ENCODE measurements around the gene TUBGCP3.

DNA sequence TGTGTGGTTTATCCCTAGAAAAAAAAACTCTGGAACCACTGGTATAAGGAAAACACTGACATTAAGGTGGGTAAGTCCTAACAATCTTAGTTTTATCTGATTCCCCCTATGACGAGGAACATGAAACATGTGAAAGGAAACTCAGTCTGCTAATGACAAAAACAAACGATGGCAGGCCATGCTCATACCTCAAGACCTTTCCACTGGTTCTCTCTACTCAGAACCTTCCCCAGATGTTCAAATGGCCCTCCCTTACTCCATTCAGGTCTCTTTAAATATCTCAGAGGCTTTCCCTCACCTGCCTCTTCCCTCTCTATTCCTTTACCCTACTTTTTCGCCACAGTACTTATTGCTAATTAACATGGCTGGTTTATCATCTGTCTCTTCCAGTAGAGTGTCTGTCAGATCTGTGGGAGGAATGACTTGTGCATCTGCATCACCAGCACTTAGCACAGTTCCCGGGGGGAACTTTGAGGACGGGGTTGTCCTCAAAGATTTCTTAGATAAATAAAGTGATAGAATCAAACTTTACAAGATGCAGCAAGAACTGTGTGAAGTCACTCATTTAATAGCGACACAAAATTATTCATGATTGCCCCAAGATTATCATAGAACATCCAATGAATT is 1.5 kb downstream of the TUBGCP3 start:
- TF ChIP-seq, protein P1, sequence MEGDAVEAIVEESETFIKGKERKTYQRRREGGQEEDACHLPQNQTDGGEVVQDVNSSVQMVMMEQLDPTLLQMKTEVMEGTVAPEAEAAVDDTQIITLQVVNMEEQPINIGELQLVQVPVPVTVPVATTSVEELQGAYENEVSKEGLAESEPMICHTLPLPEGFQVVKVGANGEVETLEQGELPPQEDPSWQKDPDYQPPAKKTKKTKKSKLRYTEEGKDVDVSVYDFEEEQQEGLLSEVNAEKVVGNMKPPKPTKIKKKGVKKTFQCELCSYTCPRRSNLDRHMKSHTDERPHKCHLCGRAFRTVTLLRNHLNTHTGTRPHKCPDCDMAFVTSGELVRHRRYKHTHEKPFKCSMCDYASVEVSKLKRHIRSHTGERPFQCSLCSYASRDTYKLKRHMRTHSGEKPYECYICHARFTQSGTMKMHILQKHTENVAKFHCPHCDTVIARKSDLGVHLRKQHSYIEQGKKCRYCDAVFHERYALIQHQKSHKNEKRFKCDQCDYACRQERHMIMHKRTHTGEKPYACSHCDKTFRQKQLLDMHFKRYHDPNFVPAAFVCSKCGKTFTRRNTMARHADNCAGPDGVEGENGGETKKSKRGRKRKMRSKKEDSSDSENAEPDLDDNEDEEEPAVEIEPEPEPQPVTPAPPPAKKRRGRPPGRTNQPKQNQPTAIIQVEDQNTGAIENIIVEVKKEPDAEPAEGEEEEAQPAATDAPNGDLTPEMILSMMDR (IDR thresholded peaks at IDR 0.05; ENCODE audit: poor library complexity, severe bottlenecking) = no peak
- no peak for TF ChIP-seq POLR2AphosphoS5 (IDR thresholded peaks at IDR 0.05)
- TF ChIP-seq MXI1 (conservative IDR thresholded peaks at IDR 0.05; ENCODE audit: poor library complexity, severe bottlenecking) = no peak
- no peak for TF ChIP-seq EP300 (conservative IDR thresholded peaks at IDR 0.05; ENCODE audit: poor library complexity, severe bottlenecking)
- no peak for TF ChIP-seq EZH2 (IDR thresholded peaks at IDR 0.05; ENCODE audit: borderline replicate concordance, insufficient read depth, low read length, poor library complexity, severe bottlenecking)
